Uterus (tissue), 2 donors: ENCODE measurements around the gene FANCC.
"Not testable (repeated sequence)": the region's sequence is repeated elsewhere in the genome, so short reads cannot be mapped to it uniquely, and the experiment has no call there.

Source experiments
- CTCF ChIP-seq, 4 experiments: fragments of 200-600 bp in 2 of 4; fragments of 450-650 bp in 2 of 4; sonication (generic) in 2 of 4; IDR thresholded peaks; one replicate each; pipeline ENCODE4 v1.5.1; 2016 to 2019; ENCODE audit warnings: antibody characterized with exemption in 4 of 4, mild to moderate bottlenecking in 2 of 4, moderate library complexity in 1 of 4
- POLR2A ChIP-seq, 2 donors: fragments of 450-650 bp; IDR thresholded peaks; one replicate each; pipeline ENCODE4 v1.6.1; 2016; ENCODE audit warnings: antibody characterized with exemption in 2 of 2, mild to moderate bottlenecking in 1 of 2, moderate library complexity in 1 of 2

GRCh38 chr9:95269803-95270773 is 47.4 kb downstream of the FANCC start:
- TF ChIP-seq CTCF, POLR2A (IDR thresholded peaks at IDR 0.05): not testable (repeated sequence)
